GM19397 (cell line): Measurements from ENCODE around the gene MADD.

Experiments
- ATAC-seq: cut with Tn5 transposase; IDR thresholded peaks from one replicate; pipeline ENCODE4 v1.9.1; 2021; ENCODE audit warnings: mild to moderate bottlenecking, moderate library complexity; ENCODE audit not compliant: unreplicated experiment

The MADD gene

GRCh38 chr11:47337229-47337924 lies 67.4 kb downstream of the MADD start:
- no peak for ATAC-seq

DNA sequence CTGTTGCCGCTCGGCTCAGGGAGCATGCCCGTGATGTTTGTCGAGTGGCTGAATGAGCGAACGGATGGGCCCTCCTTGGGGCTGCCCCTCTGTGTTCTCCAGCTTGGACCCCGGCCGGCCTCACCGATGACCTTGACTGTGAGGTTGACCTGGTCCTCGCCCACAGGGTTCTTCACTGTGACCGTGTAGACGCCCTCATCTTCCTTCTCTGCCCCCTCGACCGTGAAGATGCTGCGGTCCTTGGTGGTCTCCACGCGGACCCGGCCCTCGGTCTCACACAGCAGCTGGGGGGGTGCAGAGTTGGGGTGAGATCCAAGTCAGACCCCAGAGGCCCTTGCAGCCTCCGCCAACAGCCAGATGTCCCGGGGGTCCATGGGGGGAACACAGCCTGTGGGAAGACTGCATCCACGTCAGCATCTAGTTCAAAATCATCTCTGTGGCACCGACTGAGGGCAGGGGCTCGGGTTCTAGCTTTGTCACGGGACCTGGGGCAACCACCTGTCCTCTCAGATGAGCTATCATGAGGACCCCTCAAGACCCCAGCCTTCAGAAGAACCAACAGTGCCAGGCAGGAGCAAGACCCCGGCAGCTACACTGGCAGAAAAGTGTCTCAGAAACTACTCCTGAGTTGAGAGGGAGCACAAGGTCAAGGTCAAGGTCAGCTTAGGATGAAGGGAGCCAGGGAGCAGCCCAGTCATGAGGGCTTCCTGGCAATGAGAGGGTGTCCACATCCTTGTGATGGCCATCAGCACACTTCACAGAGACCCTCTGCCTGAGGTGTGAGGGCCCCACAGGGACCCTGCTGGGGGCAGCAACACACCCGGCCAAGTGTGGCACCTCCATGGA lies 68.7 kb downstream of the MADD start:
- ATAC-seq: no peak

DNA sequence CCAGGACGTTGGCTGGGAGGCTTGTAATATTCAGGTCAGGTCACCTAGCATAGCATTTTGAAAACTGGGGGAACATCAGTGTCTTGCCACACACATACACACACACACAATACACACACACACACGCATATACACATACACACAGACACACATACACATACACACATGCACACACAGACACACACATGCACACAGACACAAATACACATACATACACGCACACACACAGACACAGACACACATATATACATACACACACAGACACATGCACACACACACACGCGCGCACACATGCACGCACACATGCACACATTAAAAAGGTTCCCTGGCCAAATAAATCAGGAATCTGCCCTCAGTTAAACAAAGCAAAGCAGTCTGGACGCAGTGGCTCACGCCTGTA lies 70.1 kb downstream of the MADD start:
- no peak for ATAC-seq

GRCh38 chr11:47340980-47341775 lies 71.2 kb downstream of the MADD start:
- ATAC-seq: no peak

DNA sequence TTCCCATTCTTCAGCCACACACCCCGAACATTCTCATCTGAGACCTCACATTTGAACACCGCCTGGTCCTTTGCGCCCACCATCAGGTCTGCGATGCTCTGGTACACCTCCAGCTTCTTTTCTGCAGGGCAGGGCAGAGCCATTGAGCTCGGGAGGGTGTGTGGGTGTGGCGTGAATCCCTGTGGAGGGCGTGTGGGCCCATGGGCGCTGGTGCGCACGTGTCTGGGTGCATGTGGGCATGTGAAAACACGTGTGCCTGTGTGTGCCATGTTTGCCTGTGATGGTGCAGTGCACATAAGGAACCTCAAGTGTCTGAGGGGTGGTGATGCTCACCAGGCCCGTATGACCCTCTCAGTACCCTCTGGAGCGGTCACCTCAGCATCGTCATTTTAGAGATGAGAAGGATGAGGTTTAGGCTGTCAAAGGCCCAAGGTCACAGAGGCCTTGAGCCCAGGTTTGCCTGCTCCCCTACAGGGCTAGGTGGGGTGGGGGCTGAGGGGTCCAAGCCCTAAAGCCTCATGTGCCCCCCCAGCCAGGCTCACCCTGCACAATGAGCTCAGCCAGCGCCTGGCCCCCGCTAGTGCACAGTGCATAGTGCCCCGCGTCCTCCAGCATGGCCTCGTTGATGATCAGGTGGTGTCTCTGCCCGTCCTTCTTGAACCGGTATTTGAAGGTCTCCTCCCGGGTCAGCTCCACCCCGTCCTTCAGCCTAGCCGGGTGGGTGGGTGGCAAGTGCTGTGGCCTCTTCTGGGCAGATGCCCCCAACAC lies 72.3 kb downstream of the MADD start:
- no peak for ATAC-seq

GRCh38 chr11:47342854-47343253 lies 72.9 kb downstream of the MADD start:
- no peak for ATAC-seq

- no peak for ATAC-seq
Observed at GRCh38 chr11:47345890-47346563, 76.1 kb downstream of the MADD start.

DNA sequence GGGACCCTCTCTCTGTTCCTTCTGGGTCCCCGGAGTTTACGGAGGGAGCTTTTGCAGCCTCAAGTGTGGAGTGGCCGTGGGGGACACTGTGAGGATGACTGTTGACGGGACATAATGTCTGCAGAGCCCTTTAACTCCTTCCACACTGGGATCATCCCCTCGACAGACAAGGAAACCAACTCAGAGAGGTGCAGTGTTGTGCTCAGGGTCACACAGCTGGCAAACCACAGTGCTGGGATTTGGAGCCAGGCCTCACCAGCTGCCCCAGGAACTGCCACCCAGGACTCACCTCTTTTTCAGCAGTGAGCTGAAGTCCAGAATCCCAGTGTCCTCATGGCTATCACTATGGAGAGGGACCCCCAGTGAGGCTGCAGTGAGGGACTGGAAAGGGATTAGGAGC lies 77.2 kb downstream of the MADD start:
- ATAC-seq: no peak

DNA sequence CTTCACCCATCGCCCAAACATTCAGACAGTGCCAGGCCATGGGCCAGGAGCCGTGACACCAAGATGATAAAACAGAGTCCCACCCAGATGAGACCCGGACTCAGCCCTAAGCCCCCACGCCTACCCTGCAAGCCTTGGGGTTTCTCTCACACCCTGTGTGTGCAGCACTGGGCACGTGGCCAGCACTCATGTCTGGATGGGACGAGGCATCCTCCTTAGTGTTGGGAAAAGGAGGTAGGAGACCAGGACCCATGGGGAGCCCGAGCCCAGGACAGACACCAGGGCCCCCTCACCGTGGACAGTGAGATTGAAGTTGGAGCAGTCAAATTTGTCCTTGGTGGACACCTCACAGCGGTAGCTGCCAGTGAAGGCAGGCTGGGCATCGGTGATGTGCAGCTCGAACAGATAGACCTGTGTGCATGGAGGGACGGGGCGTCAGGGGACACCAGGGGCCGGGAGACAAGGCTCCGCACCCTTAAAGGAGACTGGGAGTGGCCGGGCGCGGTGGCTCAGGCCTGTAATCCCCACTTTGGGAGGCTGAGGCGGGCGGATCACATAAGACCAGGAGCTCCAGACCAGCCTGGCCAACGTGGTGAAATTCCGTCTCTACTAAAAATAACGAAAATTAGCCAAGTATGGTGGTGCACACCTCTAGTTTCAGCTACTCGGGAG lies 78.3 kb downstream of the MADD start:
- ATAC-seq: no peak

DNA sequence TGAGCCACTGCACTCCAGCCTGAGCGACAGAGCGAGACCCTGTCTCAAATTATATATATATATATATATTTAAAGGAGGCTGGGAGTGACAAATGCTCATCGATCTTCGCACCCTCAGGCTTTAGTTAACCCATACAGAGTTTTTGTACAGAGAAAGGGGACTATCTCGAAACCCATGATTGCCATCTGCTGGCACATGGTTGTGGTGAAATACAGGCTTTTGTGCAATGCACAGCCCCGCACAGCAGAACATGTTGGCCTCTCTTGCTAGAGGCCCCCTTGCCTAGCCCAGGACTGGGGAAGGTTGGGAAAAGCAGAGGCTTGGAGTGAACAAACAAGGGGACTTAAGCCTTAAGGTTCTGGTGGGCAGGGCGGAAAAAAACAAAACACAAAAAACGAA lies 78.9 kb downstream of the MADD start:
- no peak for ATAC-seq

- no peak for ATAC-seq
Observed at GRCh38 chr11:47349521-47350095, 79.7 kb downstream of the MADD start.

DNA sequence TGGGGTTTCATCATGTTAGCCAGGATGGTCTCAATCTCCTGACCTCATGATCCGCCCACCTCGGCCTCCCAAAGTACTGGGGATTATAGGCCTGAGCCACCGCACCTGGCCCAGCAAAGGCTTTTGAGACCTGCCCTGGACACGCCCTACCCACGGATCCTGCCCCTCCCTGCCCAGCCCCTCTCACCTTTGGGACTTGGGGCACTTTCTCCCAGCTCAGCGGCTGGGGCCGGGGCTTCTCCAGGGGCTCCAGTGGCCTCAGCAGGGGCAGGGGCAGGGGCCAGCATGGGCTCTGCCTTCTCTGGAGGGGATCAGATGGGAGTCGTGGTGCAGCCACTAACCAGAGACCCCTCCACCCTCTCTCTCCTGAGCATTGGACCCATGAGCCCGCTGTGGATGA lies 80.4 kb downstream of the MADD start:
- ATAC-seq: no peak

- no peak for ATAC-seq
Observed at GRCh38 chr11:47351156-47352126, 81.5 kb downstream of the MADD start.

DNA sequence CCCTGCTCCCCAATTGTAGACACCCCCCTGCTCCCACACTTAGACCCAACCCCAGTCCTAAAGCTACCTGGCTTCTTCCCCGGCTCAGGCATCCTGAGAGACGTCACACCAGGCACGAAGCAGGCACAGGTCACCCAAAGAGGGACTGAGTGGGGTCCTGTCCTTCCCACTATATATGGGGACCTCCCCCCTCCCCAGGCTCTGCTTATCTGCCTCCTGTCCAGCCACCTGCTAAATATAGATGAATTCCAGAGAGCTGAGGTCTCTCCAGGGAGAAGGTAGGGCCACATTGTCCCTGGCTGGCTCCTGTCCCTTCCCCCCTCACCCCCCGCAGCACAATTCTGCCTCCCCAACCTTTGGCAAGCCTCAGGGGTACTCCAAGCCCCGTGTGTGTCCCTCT lies 82.6 kb downstream of the MADD start, which contains the start of gene MYBPC3:
MYBPC3 (minus strand) TSS at position 147 of the 400 bp plus-strand sequence; CDS start at position 92, 55 bp downstream.
- ATAC-seq: no peak

GRCh38 chr11:47353978-47354774 lies 84.2 kb downstream of the MADD start:
- no peak for ATAC-seq

GRCh38 chr11:47354913-47355282 lies 85.0 kb downstream of the MADD start:
- ATAC-seq: no peak
